Tibial nerve (tissue), 4 donors: ENCODE measurements around the gene BRICD5. TPM values are rescaled to one million over a fixed set of nuclear protein-coding genes. Genes with fewer than 3 reads are reported as not detected.
"Not testable (repeated sequence)": the region's sequence is repeated elsewhere in the genome, so short reads cannot be mapped to it uniquely, and the experiment has no call there.

Source experiments
- DNase-seq, 2 donors: peaks; one replicate each; pipeline ENCODE4 v3.0.0-alpha.2; 2019; ENCODE audit warnings: low spot score in 2 of 2
- H3K27ac ChIP-seq, 4 donors: fragments of 200-600 bp; sonication (generic) in 3 of 4; one replicate each; pipeline ENCODE4 v1.5.1; 2017 to 2019; ENCODE audit warnings: mild to moderate bottlenecking in 1 of 4
- H3K27me3 ChIP-seq, 2 donors: fragments of 200-600 bp; sonication (generic) in 1 of 2; one replicate each; pipeline versions ENCODE4 v1.5.1 to v1.6.0; 2017 to 2019
- H3K36me3 ChIP-seq, 3 donors: fragments of 200-600 bp; sonication (generic); one replicate each; pipeline ENCODE4 v1.5.1; 2018 to 2019
- H3K4me1 ChIP-seq, 4 donors: fragments of 200-600 bp; sonication (generic) in 3 of 4; one replicate each; pipeline ENCODE4 v1.5.1; 2017 to 2019
- H3K4me3 ChIP-seq, 4 donors: fragments of 200-600 bp; sonication (generic) in 3 of 4; one replicate each; pipeline ENCODE4 v1.5.1; 2017 to 2019; ENCODE audit warnings: mild to moderate bottlenecking in 1 of 4, moderate library complexity in 1 of 4
- H3K9me3 ChIP-seq, 4 donors: fragments of 200-600 bp; sonication (generic) in 3 of 4; one replicate each; pipeline ENCODE4 v1.5.1; 2017 to 2019
- CTCF ChIP-seq, 5 experiments: fragments of 200-600 bp in 3 of 5; fragments of 450-650 bp in 2 of 5; sonication (generic) in 3 of 5; IDR thresholded peaks; one replicate each; pipeline ENCODE4 v1.5.1; 2016 to 2019; ENCODE audit warnings: antibody characterized with exemption in 5 of 5, mild to moderate bottlenecking in 3 of 5, moderate library complexity in 2 of 5
- EP300 ChIP-seq, 2 donors: sonication (generic); formaldehyde crosslinking; IDR thresholded peaks; one replicate each; pipeline ENCODE4 v1.6.1; 2017; ENCODE audit warnings: antibody characterized with exemption in 2 of 2, mild to moderate bottlenecking in 1 of 2
- POLR2A ChIP-seq, 2 donors: fragments of 450-650 bp; IDR thresholded peaks; one replicate each; pipeline ENCODE4 v1.6.1; 2017; ENCODE audit warnings: antibody characterized with exemption in 2 of 2, mild to moderate bottlenecking in 2 of 2, moderate library complexity in 2 of 2
- WGBS, 2 donors: methylation state at CpG; one replicate each; pipeline ENCODE4 v1.1.5; 2018; 5-methylcytosine and 5-hydroxymethylcytosine counted together
- total RNA-seq, 4 donors: library from RNA; depleted of rRNA; stranded (reverse); fragments of >200 nt; gene quantifications; one replicate each; pipeline ENCODE4 v1.1.0, GENCODE V29; 2016

Gene BRICD5
- total RNA-seq: 100 to 1,000 TPM in 1 of 4 donors, 10 to 100 TPM in 3; 19.8 to 203 (median 24.4) TPM

- no peak for TF ChIP-seq CTCF (IDR thresholded peaks at IDR 0.05)
- no peak for TF ChIP-seq POLR2A (IDR thresholded peaks at IDR 0.05)
- TF ChIP-seq EP300 (IDR thresholded peaks at IDR 0.05): no peak
- DNase-seq: no peak
- Histone ChIP-seq H3K36me3 (peaks cover 0 to 48% (median 14%) of the 10 kb centered on the region in 3 donors), H3K4me3 (no peak within 1 kb of the TSS), H3K4me1 (peaks cover 0 to 59% (median 30%) of the 10 kb centered on the region in 4 donors), H3K27ac (peak within 1 kb of the TSS in 1 of 4 donors; percentile 36), H3K27me3 (no peaks in the 10 kb centered on the region), H3K9me3 (no peaks in the 10 kb centered on the region)
- WGBS, 2 donors: 53 to 58% methylated on average over 9 to 11 of the region's 24 CpGs
These were observed at the start of gene BRICD5 for GRCh38 chr16:2210386-2211365. Gene BRICD5 (minus strand): TSS chr16:2210863. CDS start chr16:2210833, 30 bp downstream.

- no peak for TF ChIP-seq EP300 (IDR thresholded peaks at IDR 0.05)
- Histone ChIP-seq H3K27ac (no peak overlapping the region), H3K9me3 (no peaks in the 10 kb centered on the region), H3K4me1 (peaks cover 0 to 11% (median 0%) of the 10 kb centered on the region in 4 donors), H3K36me3 (peaks cover 0 to 91% (median 15%) of the 10 kb centered on the region in 3 donors), H3K4me3 (no peak overlapping the region), H3K27me3 (no peaks in the 10 kb centered on the region)
- 95 to 98% methylated on average over 8 of the region's 8 CpGs for WGBS, 2 donors
- no peak for DNase-seq
These were observed 49.6 kb upstream of the BRICD5 start for GRCh38 chr16:2260250-2260649.

DNA sequence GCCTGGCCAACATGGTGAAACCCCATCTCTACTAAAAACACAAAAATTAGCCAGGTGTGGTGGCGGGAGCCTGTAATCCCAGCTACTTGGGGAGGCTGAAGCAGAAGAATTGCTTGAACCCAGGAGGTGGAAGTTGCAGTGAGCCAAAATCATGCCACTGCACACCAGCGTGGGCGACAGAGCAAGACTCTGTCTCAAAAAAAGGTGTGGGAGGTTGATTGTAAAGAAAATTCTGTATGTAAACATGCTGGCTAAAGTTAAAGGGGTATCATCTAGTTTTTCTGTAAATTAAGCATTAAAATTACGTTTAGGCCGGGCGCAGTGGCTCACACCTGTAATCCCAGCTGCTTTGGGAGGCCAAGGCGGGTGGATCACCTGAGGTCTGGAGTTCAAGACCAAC lies 47.9 kb upstream of the BRICD5 start:
- not testable (repeated sequence) for H3K4me1 ChIP-seq, H3K9me3 ChIP-seq, H3K27me3 ChIP-seq, DNase-seq, H3K4me3 ChIP-seq, H3K27ac ChIP-seq
- 90 to 93% methylated on average over 7 of the region's 7 CpGs for WGBS, 2 donors
- H3K36me3 ChIP-seq: peaks cover 0 to 98% (median 19%) of the 10 kb centered on the region in 3 donors

- TF ChIP-seq CTCF (IDR thresholded peaks at IDR 0.05): no peak
- no peak for TF ChIP-seq EP300 (IDR thresholded peaks at IDR 0.05)
- no peak for TF ChIP-seq POLR2A (IDR thresholded peaks at IDR 0.05)
- Histone ChIP-seq H3K9me3 (no peaks in the 10 kb centered on the region), H3K4me1 (no peaks in the 10 kb centered on the region), H3K4me3 (no peak overlapping the region), H3K36me3 (peaks cover 0 to 98% (median 19%) of the 10 kb centered on the region in 3 donors), H3K27me3 (no peaks in the 10 kb centered on the region), H3K27ac (no peak overlapping the region)
- no peak for DNase-seq
- WGBS, 2 donors: 90 to 93% methylated on average over 6 of the region's 6 CpGs
These were observed 47.1 kb upstream of the BRICD5 start for GRCh38 chr16:2257726-2258125.

GRCh38 chr16:2256531-2257140 lies 46.0 kb upstream of the BRICD5 start:
- Histone ChIP-seq H3K9me3 (no peaks in the 10 kb centered on the region), H3K27me3 (no peaks in the 10 kb centered on the region), H3K4me3 (no peak overlapping the region), H3K36me3 (peaks cover 0 to 89% (median 13%) of the 10 kb centered on the region in 3 donors), H3K27ac (no peak overlapping the region), H3K4me1 (peaks cover 0 to 8% (median 8%) of the 10 kb centered on the region in 4 donors)
- no peak for DNase-seq
- no peak for TF ChIP-seq POLR2A (IDR thresholded peaks at IDR 0.05)
- TF ChIP-seq CTCF (IDR thresholded peaks at IDR 0.05): no peak
- no peak for TF ChIP-seq EP300 (IDR thresholded peaks at IDR 0.05)
- WGBS, 2 donors: 90 to 91% methylated on average over 12 of the region's 12 CpGs

DNA sequence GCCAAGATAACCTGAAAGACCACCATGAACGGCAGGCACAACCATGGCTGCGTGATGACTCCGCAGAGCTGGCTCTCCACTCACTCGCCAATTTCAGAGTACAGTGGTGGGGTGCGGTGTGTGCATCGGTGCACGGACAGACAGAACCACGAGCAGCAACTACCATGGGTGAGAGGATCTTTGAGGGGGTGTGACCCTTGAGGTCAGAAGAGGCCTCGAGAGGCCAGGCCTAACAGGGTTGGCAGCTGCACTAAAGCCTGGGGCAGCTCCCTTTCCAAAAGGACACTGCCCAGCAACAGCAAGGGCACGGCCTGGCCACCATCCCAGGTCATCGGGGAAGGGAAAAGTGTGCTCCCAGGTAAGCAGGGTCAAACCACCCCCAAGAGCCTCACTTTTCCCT lies 42.6 kb upstream of the BRICD5 start:
- H3K36me3 ChIP-seq: peaks cover 0 to 62% (median 7%) of the 10 kb centered on the region in 3 donors
- H3K27ac ChIP-seq: no peak overlapping the region
- H3K4me3 ChIP-seq: no peak overlapping the region
- H3K4me1 ChIP-seq: peaks cover 0 to 22% (median 12%) of the 10 kb centered on the region in 4 donors
- H3K9me3 ChIP-seq: no peaks in the 10 kb centered on the region
- no peak for DNase-seq
- WGBS, 2 donors: 83 to 87% methylated on average over 10 to 11 of the region's 11 CpGs
- no peaks in the 10 kb centered on the region for H3K27me3 ChIP-seq
- TF ChIP-seq POLR2A (IDR thresholded peaks at IDR 0.05): no peak
